ENCODE results near the gene FCRL6.
A peak's percentile ranks its signal among the peaks of the same experiment; 100 is the strongest.

The FCRL6 gene

DNA sequence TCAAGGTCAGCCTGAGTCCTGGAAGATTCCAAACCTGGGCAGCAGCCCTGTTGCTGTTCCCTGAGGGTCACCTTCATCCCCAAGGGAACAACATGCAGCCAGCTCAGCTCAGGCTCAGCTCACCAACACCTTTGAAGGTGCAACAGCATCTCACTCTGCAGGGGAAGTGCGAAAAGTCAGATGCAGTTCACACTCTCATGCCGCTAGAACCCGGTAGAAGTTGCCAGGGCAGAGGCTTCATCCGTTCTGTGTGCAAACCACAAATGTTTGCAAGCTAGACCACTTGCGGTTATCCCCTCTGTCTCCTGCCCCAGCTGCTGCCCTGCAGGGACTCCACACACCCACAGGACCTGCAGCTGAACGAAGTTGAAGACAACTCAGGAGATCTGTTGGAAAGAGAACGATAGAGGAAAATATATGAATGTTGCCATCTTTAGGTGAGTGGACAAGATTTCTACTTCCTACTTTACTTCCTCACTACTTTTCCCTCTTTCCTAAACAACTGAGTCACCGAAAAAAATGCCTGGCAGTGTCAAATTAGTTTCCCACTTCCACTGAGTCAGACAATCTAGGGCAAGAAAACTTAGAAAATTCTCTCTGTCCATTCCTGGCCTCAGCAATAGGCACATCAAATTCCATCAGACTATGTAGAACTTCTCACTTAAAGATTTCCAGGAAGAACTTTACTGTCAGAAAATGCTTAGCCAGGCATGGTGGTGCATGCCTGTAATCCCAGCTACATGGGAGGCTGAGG, 1.8 kb upstream of the FCRL6 start:
- DNase-seq: no peak

DNA sequence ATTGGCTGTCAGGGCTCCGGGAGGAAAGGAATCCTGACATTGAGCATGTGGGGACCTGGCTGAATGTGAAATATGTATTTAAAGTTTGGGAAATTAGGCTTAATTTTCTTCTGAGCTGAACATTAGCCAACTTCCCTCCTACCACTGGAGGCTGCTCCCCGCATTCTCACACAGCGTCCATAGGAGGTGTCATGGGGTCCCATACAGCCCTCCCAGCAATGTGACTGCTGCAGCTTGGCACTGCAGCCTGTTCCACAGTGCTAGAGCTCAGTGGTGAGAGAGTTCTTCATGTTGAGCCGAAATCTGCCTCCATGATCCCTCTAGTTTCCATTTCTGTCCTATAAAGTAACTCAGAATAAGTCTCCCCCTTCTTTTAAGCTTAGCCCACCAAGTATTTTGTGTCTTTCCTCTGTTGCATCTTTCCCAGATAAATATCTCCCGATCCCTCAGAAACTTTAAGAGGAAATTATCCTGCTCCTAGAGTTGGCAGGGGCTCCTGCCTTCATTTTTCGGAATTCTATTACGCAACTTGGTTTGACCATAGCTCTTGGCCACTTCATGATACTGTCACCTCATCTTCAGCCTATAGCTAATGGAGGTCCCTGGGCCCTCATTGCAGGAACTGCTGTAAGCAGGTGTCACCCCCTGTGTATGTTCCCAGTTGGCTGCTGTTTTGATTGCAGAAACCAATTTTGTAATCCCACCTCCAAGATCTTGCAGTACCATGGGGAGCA, 2.0 kb downstream of the FCRL6 start:
- DNase-seq: no peak

DNA sequence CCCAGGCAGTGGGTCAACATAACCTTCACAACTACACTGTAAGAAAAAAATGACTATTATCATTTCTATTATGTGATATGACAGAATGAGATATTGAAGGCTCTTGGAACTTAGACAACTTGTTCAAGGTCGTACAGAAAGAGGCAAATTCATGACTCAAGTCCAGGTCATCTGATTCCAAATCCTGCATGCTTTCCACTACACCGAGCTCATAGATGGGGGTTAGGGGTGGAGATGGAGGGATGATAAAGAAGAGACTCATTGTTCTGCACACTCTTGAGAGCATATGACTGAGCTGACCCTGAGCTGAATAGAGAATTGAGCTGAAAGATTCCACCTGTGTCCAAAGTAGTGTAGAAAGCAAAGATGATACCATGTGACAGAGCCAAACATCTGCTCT, 2.8 kb downstream of the FCRL6 start:
- no peak for DNase-seq

DNA sequence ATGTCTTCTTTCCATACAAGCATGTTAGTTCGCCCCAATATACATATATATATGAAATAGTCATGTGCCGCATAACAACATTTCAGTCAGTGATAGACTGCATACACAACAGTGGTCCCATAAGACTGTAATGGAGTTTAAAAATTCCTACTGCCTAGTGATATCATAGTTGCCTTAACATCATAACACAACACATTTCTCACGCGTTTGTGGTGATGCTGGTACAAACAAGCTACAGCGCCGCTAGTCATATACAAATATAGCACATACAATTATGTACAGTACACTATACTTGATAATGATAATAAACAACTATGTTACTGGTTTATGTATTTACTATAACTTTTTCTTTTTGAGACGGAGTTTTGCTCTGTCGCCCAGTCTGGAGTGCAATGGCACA, 13.8 kb downstream of the FCRL6 start:
- no peak for DNase-seq

DNA sequence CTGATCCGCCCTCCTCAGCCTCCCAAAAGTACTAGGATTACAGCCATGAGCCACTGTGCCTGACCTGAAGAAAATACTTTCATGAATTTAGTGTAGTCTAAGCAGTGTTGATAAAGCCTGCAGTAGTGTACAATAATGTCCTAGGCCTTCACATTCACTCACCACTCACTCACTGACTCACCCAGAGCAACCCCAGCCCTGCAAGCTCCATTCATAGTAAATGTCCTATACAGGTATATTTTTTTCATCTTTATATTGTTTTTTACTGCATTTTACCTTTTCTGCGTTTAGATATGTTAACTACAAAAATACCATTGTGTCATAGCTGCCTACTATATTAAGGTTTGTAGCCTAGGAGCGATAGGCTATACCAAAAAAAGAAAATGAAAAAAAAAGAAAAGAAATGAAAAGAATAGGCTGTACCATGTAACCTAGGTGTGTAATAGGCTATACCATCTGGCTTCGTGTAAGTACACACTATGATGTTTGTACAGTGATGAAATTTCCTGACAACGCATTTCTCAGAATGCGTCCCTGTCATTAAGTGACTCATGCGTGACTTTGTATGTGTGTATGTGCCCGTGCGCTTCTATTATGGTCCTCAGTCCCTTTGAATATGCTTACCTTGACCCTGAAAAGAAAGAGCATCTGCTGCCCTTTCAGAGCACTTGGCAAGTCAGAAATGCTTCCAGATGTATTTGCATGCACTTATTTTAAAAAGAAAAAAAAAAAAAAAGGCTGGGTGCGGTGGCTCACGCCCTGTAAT, 15.3 kb downstream of the FCRL6 start:
- no peak for DNase-seq

DNA sequence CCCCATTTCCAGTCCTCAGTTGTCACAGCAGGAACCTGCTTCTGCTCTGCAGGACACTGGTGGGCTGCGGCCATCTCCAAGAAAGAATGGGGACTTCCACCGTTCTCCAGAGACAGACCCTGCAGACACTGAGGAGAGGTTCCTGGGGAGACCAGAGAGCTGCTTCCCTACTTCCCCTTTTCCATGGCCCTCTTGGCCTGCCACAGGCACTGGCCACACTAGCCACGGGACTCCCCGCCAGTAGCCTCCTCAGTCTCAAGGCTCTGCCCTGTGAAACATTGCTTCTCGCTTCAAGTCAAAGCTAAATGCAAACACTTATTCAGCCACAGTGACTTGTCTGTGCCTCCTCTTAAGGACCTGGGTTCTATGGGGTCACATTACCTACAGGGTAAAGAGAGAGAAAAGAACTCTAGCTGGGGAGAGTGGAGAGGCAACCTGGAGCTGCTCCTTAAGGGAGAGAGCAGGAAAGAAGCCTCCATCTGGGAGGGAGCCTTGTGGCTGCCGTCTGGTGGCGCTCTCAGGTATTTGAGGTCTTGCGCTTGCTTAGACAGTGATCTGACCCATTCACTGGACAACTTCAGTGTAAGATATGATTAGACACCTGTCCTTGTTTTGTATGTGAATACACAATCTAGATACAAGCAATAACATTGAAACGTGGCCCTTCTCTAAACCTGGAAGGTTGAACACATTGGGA, 19.2 kb downstream of the FCRL6 start:
- DNase-seq: no peak

DNA sequence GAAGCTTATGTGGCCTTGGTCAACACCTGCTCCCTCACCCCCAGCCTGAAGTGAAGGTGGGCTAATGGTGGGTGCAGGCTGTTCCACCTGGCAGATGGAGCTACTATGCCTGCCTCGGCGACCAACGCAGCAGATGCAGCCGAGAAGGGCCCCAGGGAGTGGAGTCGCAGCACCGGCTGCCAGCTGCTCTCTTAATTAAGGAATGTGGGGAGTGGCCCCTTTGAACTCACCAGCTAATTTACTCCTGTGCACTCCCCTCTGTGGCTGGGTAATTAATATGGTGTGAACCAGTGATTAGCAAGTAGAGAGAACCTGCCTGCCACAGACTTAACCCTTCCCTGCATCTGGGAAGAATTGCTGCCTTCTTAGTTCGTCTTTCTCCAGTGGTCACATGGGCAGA, 21.2 kb downstream of the FCRL6 start:
- peak; percentile 93 for DNase-seq

DNA sequence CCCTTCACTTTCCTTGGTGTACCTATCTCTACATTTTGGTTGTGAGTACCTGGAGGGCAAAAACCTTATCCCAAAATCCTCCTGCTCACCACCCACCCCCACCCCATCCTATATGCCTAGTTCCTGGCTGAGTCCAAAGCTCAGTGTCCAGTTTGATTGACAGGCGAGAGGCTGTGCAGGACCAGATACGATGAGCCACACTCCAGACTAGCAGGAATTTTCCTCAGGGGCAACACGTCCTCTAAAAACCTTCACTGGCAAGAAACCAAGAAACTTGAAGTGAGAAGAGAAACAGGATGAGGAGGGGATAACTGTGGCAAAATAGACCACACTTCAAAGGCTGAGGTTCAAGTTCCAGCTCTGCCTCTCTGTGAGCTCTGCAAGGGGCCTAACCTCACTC, 23.4 kb downstream of the FCRL6 start:
- DNase-seq: no peak

DNA sequence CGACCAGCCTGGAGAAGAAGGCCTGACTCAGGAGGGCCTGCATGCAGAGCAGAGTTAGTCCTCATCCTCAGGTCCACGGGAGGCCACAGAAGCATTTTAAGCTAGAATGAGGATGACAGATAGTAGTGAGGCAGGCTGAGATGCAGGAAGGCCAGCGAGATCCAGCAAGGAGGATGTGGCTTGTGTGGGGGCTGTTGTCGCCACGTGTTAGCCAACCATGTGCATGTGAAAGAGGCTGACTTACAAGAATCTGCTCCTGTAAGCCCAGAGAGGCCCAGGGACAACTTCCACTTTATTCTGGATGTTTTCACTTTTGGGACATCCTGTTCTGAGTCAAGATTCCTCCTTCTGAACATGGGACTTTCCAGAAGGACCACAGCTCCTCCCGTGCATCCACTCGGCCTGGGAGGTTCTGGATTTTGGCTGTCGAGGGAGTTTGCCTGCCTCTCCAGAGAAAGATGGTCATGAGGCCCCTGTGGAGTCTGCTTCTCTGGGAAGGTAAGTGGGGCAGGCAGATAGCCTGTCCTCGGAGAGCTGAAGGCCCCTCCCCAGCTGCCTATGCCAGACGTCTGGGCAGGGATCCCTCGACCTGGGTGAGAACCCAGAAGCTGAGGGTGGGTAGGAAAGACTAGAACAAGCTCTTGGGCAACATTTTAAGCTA, 24.4 kb downstream of the FCRL6 start, which contains the start of gene SLAMF8:
Gene SLAMF8, plus strand, starts transcription at position 433 of the 661 bp plus-strand sequence. Its CDS starts 26 bp downstream, at position 459.
- no peak for DNase-seq

DNA sequence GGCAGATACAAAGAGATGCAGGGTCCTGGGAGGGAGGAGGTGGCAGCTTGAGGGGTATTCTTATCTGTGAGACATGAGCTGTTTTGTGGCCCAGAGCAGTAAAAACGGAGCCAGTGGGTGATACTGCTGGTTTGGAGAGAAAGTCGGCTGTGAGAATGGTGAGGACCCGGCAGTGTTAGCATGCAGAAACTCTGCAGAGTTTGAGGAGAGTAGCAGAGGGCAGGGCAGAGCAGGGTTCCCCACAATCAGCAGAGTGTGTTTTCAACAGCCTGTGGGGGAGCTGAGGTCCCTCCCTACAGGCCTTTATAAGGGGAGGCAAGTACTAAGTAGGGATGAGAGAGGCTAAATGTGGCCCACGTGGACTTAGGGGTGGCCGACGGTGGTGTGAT, 24.9 kb downstream of the FCRL6 start:
- DNase-seq: no peak

DNA sequence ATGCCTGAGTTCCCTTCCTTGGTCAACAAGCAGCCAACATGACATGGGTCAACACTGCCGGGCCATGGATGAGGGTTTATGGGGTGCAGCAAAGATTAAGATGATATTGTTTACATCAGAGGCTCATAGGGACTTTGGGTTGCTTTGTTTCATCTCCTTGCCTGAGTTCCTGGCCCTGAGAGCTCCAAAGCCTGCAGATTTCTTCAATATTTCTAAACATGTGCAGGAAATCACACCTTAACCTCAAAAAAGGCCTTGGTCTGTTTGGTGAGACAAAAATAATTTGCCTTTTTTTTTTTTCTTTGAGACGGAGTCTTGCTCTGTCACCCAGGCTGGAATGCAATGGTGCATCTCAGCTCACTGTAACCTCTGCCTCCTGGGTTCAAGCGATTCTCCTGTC, 25.4 kb downstream of the FCRL6 start:
- no peak for DNase-seq

DNA sequence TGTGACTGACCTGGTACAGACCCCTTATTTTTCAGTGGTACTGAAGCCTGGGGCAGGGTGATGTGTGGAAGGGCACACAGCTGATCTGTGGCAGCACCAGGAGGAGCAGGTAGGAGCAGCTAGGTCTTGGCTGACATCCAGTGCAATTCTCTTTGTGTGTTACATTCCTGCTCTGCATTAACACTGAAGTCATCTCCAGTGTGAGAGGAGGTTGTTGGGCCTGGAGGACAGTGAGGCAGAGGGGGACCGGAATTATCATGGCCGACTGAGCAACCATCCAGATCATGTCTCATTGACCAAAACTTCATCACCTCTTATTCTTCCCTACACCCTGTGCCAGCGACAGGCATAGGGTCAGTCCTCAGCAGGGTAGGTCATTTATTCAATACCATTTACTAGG, 26.0 kb downstream of the FCRL6 start:
- peak; percentile 46 for DNase-seq

DNA sequence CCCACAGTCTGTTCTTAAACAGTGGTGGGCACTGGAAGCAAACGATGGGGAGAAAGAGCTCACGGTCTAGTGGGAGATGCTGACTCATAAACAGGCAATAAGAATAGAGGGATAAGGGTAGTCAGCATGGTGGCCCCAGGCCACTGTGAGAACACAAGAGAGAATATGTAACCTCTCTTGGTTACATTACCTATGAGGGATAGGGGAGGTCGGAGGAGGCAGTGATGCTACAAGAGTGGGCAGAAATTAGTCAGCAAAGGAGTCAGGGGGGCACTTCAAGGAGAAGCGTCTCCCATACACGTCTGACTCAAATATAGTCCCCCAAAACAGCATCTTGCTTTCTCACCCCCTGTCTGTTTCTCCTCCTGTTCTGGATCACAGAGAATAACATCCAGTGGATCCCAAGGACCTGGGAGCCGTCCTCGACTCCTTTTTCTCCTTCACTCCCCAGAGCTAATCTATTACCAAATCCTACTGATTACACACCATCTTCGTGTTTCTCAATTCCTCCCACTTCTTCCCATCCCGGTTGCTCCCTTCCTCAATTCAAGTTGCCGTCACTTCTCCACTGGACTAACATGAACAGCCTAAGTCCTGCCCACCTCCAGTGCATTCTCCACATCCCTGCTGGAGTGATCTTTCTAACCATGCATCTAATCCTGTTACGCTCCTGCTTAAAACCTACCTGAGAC, 26.6 kb downstream of the FCRL6 start:
- DNase-seq: no peak

DNA sequence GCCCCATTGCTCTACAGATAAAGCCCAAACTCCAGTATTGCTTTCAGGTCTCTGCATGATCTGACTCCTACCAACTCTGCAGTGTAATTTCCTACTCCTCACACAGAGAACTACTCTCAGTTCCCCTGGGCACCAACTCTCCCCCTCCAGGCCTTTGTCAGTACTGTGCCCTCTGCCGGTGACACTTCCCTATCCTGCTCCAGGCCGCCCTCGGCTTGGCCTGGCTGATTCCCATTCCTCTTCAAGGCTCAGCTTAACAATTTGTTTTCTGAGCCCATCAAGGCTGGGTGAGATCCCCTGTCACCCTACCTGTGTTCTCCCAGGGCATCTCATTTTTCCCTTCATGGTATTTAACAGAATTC, 27.1 kb downstream of the FCRL6 start:
- no peak for DNase-seq

DNA sequence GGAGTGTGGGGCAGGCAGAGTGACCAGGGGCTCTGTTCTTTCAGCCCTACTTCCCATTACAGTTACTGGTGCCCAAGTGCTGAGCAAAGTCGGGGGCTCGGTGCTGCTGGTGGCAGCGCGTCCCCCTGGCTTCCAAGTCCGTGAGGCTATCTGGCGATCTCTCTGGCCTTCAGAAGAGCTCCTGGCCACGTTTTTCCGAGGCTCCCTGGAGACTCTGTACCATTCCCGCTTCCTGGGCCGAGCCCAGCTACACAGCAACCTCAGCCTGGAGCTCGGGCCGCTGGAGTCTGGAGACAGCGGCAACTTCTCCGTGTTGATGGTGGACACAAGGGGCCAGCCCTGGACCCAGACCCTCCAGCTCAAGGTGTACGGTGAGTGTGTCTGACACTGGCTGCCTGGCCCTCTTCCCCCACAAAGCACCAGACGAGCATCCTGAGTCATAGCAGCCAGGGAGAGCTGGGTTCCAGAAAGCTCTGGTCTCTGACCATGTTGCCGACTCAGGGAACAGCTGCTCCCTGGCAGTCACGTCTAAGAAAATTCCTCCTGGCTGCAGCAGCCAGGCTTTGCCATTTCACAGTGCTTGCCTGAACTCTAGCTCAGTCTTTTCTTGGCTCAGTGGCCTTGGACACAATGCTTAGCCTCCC, 27.8 kb downstream of the FCRL6 start:
- no peak for DNase-seq

DNA sequence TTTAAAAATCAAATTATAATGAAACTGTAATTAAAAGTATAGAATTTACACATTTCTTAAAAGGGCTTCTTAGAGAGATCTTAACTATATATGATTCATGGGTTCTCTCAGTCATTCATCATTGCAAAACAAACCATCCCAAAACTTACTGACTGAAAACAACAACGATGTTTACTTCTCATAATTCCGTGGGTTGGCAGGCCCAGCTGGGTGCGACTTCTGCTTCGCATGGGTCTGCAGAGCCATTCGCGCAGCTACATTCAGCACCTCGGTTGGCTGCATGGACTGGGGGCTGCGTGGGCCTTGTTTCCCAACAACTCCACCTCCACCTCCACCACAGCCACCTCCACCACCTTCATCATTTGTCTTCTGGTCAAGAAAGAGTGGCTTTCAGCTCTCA, 28.6 kb downstream of the FCRL6 start:
- no peak for DNase-seq

DNA sequence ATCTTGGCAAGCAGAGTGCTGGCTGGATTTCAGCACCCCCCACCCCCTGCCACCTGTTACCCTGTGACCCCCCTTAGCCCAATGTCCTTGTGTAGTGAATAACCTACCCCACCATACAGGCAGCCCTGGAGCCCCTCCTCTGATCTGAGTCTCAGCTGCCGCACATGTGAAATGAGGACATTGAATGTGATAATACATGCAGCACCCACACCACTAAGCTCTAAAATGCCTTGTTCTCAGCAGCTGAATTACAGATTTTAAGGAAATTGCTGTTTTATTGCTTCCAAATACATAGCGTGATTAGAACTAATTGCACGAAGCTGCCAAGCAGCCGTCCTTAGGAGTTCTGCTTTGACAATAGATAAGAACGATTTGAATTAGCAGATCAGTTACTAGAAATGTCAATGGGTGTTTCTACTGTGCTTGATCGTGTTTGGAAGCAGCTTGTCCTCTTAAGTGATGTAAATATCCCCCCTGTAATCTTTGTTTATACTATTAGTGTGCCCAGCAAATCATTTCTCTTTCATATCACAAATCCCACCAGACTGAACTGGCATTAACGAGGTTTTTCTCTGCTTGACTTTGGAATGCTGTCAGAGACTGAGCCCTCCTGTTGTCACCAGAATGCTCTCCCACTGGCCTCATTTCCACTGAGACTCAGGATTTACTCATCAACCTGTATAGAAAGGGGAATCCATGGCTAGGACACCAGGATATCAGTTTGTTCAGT, 29.4 kb downstream of the FCRL6 start:
- DNase-seq: peak; percentile 90

DNA sequence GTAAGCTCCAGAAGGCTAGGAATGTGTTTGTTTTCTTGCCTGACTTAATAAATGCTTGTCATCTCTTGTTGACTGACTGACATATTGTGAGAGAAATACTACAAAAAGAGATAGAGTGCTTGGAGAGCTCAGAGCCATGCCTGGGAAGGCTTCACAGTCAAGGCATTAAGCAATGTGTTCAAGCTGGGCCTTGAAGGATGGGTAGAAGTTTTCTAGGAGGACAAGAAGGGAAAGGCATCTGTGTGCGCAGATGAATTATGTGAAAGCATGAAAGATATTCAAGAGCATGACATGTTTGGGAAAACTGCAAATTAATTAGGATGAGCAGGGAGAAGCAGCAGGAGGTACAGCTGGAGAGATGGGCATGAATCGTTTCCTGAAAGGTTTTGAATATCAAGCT, 30.1 kb downstream of the FCRL6 start:
- DNase-seq: no peak

DNA sequence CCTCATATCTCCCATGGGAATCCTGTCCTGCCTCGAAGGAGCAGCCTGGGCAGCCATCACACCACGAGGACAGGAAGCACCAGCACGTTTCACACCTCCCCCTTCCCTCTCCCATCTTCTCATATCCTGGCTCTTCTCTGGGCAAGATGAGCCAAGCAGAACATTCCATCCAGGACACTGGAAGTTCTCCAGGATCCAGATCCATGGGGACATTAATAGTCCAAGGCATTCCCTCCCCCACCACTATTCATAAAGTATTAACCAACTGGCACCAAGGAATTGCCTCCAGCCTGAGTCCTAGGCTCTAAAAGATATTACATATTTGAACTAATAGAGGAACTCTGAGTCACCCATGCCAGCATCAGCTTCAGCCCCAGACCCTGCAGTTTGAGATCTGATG, 33.2 kb downstream of the FCRL6 start:
- DNase-seq: no peak

DNA sequence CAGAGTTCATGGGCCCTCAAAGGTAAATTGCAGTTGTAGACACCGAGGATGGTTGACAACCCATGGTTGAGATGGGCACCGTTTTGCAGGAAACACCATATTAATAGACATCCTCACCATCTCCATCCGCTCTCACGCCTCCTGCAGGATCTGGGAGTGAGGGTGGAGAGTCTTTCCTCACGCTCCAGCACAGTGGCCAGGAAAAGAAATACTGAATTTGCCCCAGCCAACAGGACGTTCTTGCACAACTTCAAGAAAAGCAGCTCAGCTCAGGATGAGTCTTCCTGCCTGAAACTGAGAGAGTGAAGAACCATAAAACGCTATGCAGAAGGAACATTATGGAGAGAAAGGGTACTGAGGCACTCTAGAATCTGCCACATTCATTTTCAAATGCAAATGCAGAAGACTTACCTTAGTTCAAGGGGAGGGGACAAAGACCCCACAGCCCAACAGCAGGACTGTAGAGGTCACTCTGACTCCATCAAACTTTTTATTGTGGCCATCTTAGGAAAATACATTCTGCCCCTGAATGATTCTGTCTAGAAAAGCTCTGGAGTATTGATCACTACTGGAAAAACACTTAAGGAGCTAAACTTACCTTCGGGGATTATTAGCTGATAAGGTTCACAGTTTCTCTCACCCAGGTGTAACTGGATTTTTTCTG, 33.8 kb downstream of the FCRL6 start:
- no peak for DNase-seq
